T-helper 1 cell treated with Interleukin-12 subunit alpha and Interleukin-12 subunit beta and Interleukin-4 antibody, amounts not matched to agents 30 μg/mL and 1 μg/mL, for 36 hours (primary cell): ENCODE measurements around the gene CD34.

Experiments used
- H3K27ac Mint-ChIP-seq: one replicate; pipeline ENCODE4 v1.8.0; 2021; ENCODE audit warnings: mild to moderate bottlenecking, mixed read lengths
- H3K27me3 Mint-ChIP-seq: one replicate; pipeline ENCODE4 v1.8.0; 2021; ENCODE audit warnings: low read depth, mixed read lengths
- H3K36me3 Mint-ChIP-seq: one replicate; pipeline ENCODE4 v1.8.0; 2021; ENCODE audit warnings: low read depth, mixed read lengths
- H3K4me1 Mint-ChIP-seq: one replicate; pipeline ENCODE4 v1.8.0; 2021; ENCODE audit warnings: low read depth, mixed read lengths
- H3K4me3 Mint-ChIP-seq: one replicate; pipeline ENCODE4 v1.8.0; 2021; ENCODE audit warnings: mild to moderate bottlenecking, moderate library complexity, mixed read lengths
- H3K9me3 Mint-ChIP-seq: one replicate; pipeline ENCODE4 v1.8.0; 2021; ENCODE audit warnings: mixed read lengths

CD34 gene

GRCh38 chr1:207838156-207839082 lies 72.5 kb downstream of the CD34 start:
- no peaks in the 10 kb centered on the region for H3K9me3 Mint-ChIP-seq
- H3K4me1 Mint-ChIP-seq, result peaks cover 43% of the 10 kb centered on the region
- no peaks in the 10 kb centered on the region for H3K27me3 Mint-ChIP-seq
- H3K36me3 Mint-ChIP-seq, result peaks cover 36% of the 10 kb centered on the region
- H3K27ac Mint-ChIP-seq, result peak overlapping the region; percentile 34
- no peak overlapping the region for H3K4me3 Mint-ChIP-seq

GRCh38 chr1:207837673-207838072 lies 73.3 kb downstream of the CD34 start:
- Mint-ChIP-seq H3K27ac (peak overlapping the region; percentile 34), H3K36me3 (peaks cover 37% of the 10 kb centered on the region), H3K9me3 (no peaks in the 10 kb centered on the region), H3K27me3 (no peaks in the 10 kb centered on the region), H3K4me3 (no peak overlapping the region), H3K4me1 (peaks cover 46% of the 10 kb centered on the region)

GRCh38 chr1:207836591-207837347 lies 74.2 kb downstream of the CD34 start:
- Mint-ChIP-seq H3K27me3 (no peaks in the 10 kb centered on the region), H3K36me3 (peaks cover 42% of the 10 kb centered on the region), H3K27ac (peak overlapping the region; percentile 16), H3K4me3 (no peak overlapping the region), H3K4me1 (peaks cover 54% of the 10 kb centered on the region), H3K9me3 (no peaks in the 10 kb centered on the region)

GRCh38 chr1:207835958-207836357 lies 75.0 kb downstream of the CD34 start:
- Mint-ChIP-seq H3K27me3 (no peaks in the 10 kb centered on the region), H3K4me3 (no peak overlapping the region), H3K27ac (no peak overlapping the region), H3K4me1 (peaks cover 60% of the 10 kb centered on the region), H3K9me3 (no peaks in the 10 kb centered on the region), H3K36me3 (peaks cover 44% of the 10 kb centered on the region)

- Mint-ChIP-seq H3K27me3 (no peaks in the 10 kb centered on the region), H3K36me3 (peaks cover 35% of the 10 kb centered on the region), H3K27ac (peak overlapping the region; percentile 28), H3K4me1 (peaks cover 65% of the 10 kb centered on the region), H3K9me3 (no peaks in the 10 kb centered on the region), H3K4me3 (no peak overlapping the region)
Observed at GRCh38 chr1:207833956-207834660, 76.8 kb downstream of the CD34 start.

- Mint-ChIP-seq H3K27ac (peak overlapping the region; percentile 89), H3K4me1 (peaks cover 66% of the 10 kb centered on the region), H3K4me3 (no peak overlapping the region), H3K27me3 (no peaks in the 10 kb centered on the region), H3K36me3 (peaks cover 30% of the 10 kb centered on the region), H3K9me3 (no peaks in the 10 kb centered on the region)
Observed at GRCh38 chr1:207833381-207833780, 77.5 kb downstream of the CD34 start.

- H3K27me3 Mint-ChIP-seq, result no peaks in the 10 kb centered on the region
- peaks cover 28% of the 10 kb centered on the region for H3K36me3 Mint-ChIP-seq
- no peak overlapping the region for H3K4me3 Mint-ChIP-seq
- no peaks in the 10 kb centered on the region for H3K9me3 Mint-ChIP-seq
- peaks cover 67% of the 10 kb centered on the region for H3K4me1 Mint-ChIP-seq
- H3K27ac Mint-ChIP-seq, result peak overlapping the region; percentile 89
Observed at GRCh38 chr1:207832796-207833195, 78.1 kb downstream of the CD34 start.

- Mint-ChIP-seq H3K27ac (peak overlapping the region; percentile 89), H3K4me1 (peaks cover 72% of the 10 kb centered on the region)
Observed at GRCh38 chr1:207831517-207832327, 79.2 kb downstream of the CD34 start.

More at GRCh38 chr1:207831517-207832327, 79.2 kb downstream of the CD34 start:
- H3K9me3 Mint-ChIP-seq, result no peaks in the 10 kb centered on the region
- peak overlapping the region; percentile 78 for H3K4me3 Mint-ChIP-seq
- H3K36me3 Mint-ChIP-seq, result peaks cover 21% of the 10 kb centered on the region
- H3K27me3 Mint-ChIP-seq, result no peaks in the 10 kb centered on the region
